OCI-LY1 (cell line): ENCODE measurements around the gene ULK3.

Experiments
- EZH2 ChIP-seq: fragments of 200-600 bp; sonication (generic), shearing (Covaris generic); IDR thresholded peaks from 2 replicates; pipeline ENCODE4 v1.8.0; 2017; ENCODE audit warnings: borderline replicate concordance, mixed run types, mild to moderate bottlenecking, antibody characterized with exemption, low read length, moderate library complexity, mixed read lengths
- TF ChIP-seq, protein P1 (sequence below): fragments of 200-600 bp; sonication (generic), shearing (Covaris generic); IDR thresholded peaks from 2 replicates; pipeline ENCODE4 v1.5.1; 2017; ENCODE audit warnings: mild to moderate bottlenecking, antibody characterized with exemption, low read length, moderate library complexity, mixed read lengths

DNA sequence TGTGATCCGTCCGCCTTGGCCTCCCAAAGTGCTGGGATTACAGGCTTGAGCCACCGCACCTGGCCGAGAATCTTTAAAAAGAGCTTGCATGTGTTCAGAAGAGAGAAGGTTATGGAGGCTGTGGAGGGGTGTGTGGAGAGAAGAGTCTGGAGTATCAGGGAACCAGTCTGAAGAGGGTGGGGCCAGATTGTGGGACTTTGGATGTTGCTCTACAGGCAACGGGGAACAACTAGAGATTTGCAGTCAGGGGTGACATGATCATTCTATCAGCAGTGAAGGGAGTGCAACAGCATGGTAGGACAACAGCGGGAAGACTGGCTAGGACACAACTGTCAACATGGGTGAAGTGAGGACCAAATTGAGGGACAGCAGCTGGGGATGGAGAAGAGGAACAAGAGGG is 21.3 kb upstream of the ULK3 start:
- TF ChIP-seq, protein P1, sequence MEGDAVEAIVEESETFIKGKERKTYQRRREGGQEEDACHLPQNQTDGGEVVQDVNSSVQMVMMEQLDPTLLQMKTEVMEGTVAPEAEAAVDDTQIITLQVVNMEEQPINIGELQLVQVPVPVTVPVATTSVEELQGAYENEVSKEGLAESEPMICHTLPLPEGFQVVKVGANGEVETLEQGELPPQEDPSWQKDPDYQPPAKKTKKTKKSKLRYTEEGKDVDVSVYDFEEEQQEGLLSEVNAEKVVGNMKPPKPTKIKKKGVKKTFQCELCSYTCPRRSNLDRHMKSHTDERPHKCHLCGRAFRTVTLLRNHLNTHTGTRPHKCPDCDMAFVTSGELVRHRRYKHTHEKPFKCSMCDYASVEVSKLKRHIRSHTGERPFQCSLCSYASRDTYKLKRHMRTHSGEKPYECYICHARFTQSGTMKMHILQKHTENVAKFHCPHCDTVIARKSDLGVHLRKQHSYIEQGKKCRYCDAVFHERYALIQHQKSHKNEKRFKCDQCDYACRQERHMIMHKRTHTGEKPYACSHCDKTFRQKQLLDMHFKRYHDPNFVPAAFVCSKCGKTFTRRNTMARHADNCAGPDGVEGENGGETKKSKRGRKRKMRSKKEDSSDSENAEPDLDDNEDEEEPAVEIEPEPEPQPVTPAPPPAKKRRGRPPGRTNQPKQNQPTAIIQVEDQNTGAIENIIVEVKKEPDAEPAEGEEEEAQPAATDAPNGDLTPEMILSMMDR, result no peak
- no peak for TF ChIP-seq EZH2
